GM12892 (cell line): ENCODE results near the gene SDHB.

Source experiments
- POLR2A ChIP-seq: IDR thresholded peaks from 2 replicates; pipeline ENCODE4 v1.6.1; 2011; ENCODE audit warnings: low read depth, low read length, control low read depth
- TAF1 ChIP-seq: IDR thresholded peaks from 2 replicates; pipeline ENCODE4 v1.6.1; 2011; ENCODE audit warnings: low read depth, mild to moderate bottlenecking, control low read depth, low read length, borderline replicate concordance

- no peak for TF ChIP-seq POLR2A
- TF ChIP-seq TAF1, result no peak
Observed at GRCh38 chr1:17060306-17060749, 6.5 kb upstream of the SDHB start.
